ENCODE results near the gene SMCHD1. TPM values are rescaled to one million over a fixed set of nuclear protein-coding genes. Genes with fewer than 3 reads are reported as not detected.

Gene SMCHD1
- total RNA-seq, 2 experiments from 2014 or later, result 357 to 359 TPM

DNA sequence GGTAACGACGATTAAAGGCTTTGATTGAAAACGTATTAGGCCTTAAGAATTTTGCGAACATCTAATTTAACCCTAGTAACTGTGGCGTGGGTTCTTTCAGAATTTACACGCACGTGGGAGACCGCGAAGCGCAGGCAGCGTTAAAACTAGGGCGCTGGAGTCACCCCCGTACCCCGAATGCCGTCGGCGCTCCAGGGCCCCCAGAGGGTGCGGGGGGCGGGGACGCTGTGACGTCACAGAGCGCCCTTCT is 673 bp upstream of the SMCHD1 start:
- Histone ChIP-seq H3K4me3 (ENCODE audit: low read length) (peak overlapping the region; percentile 97), H3K27me3 (ENCODE audit: control insufficient read depth in 1 of 2, insufficient read depth in 2 of 2, low read length in 2 of 2) (no peaks in the 10 kb centered on the region), H3K36me3 (ENCODE audit: insufficient read depth, low read length) (no peaks in the 10 kb centered on the region), H3K4me1 (ENCODE audit: insufficient read depth, low read length) (peaks cover 19% of the 10 kb centered on the region), H3K27ac (ENCODE audit: low read depth in 1 of 2, low read length in 2 of 2) (peak overlapping the region; percentile 99), H3K9me3 (ENCODE audit: control insufficient read depth in 1 of 2, insufficient read depth in 1 of 2, low read length in 2 of 2) (no peaks in the 10 kb centered on the region)
- DNase-seq (peak; percentile 65 to 90 (median 80)), ATAC-seq (ENCODE audit: poor library complexity) (peak; percentile 46)
- H3K27ac Mint-ChIP-seq, result peak overlapping the region; percentile 89
- H3K4me1 Mint-ChIP-seq (ENCODE audit: low read depth), result peaks cover 53% of the 10 kb centered on the region
- H3K36me3 Mint-ChIP-seq (ENCODE audit: low read depth), result peaks cover 45% of the 10 kb centered on the region
- H3K27me3 Mint-ChIP-seq, result no peaks in the 10 kb centered on the region
- intact Hi-C loops (cut with DNase I, micrococcal nuclease), result loop anchor here (1.0 to 10.0 kb wide), 7 partner anchors 16 to 792 kb away; partner anchors contain the start of genes METTL4 (in 1 of the 2) and NDC80 (in 1 of the 2)
- no peaks in the 10 kb centered on the region for H3K9me3 Mint-ChIP-seq
- ChIA-PET POLR2A (interaction anchor here (0.6 to 7.7 kb wide), 31 partner anchors 13 to 949 kb away, joined by 3 to 698 read pairs (median 5); partner anchors contain the start of genes METTL4 and NDC80), CTCF (interaction anchor here (1.1 to 4.6 kb wide), 3 partner anchors 13 to 49 kb away, joined by 3 to 32 read pairs (median 5); no protein-coding TSS in a partner anchor)
- H3K4me3 Mint-ChIP-seq, result peak overlapping the region; percentile 94
- no peak for TF ChIP-seq CTCF (IDR thresholded peaks at IDR 0.05)

DNA sequence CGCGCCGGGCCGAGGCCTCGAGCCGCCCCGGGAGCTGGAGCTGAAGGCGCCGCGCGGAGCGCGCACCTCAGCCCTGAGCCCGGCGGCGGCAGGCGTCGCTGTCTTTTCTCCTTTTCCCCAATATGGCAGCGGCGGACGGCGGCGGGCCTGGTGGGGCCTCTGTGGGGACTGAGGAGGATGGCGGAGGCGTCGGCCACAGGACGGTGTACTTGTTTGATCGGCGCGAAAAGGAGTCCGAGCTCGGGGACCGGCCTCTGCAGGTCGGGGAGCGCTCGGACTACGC is 369 bp downstream of the SMCHD1 start:
- no peaks in the 10 kb centered on the region for H3K9me3 ChIP-seq (ENCODE audit: control insufficient read depth in 1 of 2, insufficient read depth in 1 of 2, low read length in 2 of 2)
- Mint-ChIP-seq H3K27ac (peak overlapping the region; percentile 89), H3K9me3 (no peaks in the 10 kb centered on the region), H3K4me1 (ENCODE audit: low read depth) (peaks cover 56% of the 10 kb centered on the region), H3K36me3 (ENCODE audit: low read depth) (peaks cover 49% of the 10 kb centered on the region), H3K27me3 (no peaks in the 10 kb centered on the region), H3K4me3 (peak overlapping the region; percentile 97)
- ChIA-PET POLR2A (interaction anchor here (0.6 to 7.7 kb wide), 49 partner anchors 9 to 606 kb away, joined by 3 to 698 read pairs (median 6); partner anchors contain the start of genes METTL4, MYL12A, MYL12B and NDC80), CTCF (interaction anchor here (0.7 to 4.6 kb wide), 6 partner anchors 9 to 85 kb away, joined by 3 to 32 read pairs (median 4); partner anchors contain the start of genes METTL4 and NDC80)
- H3K27me3 ChIP-seq (ENCODE audit: control insufficient read depth in 1 of 2, insufficient read depth in 2 of 2, low read length in 2 of 2), result no peaks in the 10 kb centered on the region
- H3K27ac ChIP-seq (ENCODE audit: low read depth in 1 of 2, low read length in 2 of 2), result peak overlapping the region; percentile 73 to 91
- no peak for TF ChIP-seq CTCF (IDR thresholded peaks at IDR 0.05)
- DNase-seq (no peak), ATAC-seq (ENCODE audit: poor library complexity) (peak; percentile 22)
- H3K36me3 ChIP-seq (ENCODE audit: insufficient read depth, low read length), result peaks cover 5% of the 10 kb centered on the region
- peaks cover 27% of the 10 kb centered on the region for H3K4me1 ChIP-seq (ENCODE audit: insufficient read depth, low read length)
- peak overlapping the region; percentile 97 for H3K4me3 ChIP-seq (ENCODE audit: low read length)
- intact Hi-C loops (cut with DNase I, micrococcal nuclease), result loop anchor here (1.0 to 10.0 kb wide), 8 partner anchors 20 to 791 kb away; partner anchors contain the start of genes METTL4 (in 2 of the 2) and NDC80 (in 2 of the 2)

GRCh38 chr18:2656237-2656980 is 883 bp downstream of the SMCHD1 start:
- TF ChIP-seq CTCF (IDR thresholded peaks at IDR 0.05), result no peak
- Mint-ChIP-seq H3K4me1 (ENCODE audit: low read depth) (peaks cover 54% of the 10 kb centered on the region), H3K27ac (peak overlapping the region; percentile 89), H3K27me3 (no peaks in the 10 kb centered on the region), H3K36me3 (ENCODE audit: low read depth) (peaks cover 54% of the 10 kb centered on the region), H3K4me3 (peak overlapping the region; percentile 97), H3K9me3 (no peaks in the 10 kb centered on the region)
- DNase-seq (peak; percentile 17 to 81 (median 35)), ATAC-seq (ENCODE audit: poor library complexity) (peak; percentile 21)
- CTCF ChIA-PET, result interaction anchor here (0.7 to 4.6 kb wide), 5 partner anchors 8 to 86 kb away, joined by 3 to 32 read pairs (median 5); partner anchors contain the start of genes METTL4 and NDC80
- peak overlapping the region; percentile 97 for H3K4me3 ChIP-seq (ENCODE audit: low read length)
- POLR2A ChIA-PET, result interaction anchor here (0.6 to 7.7 kb wide), 57 partner anchors 9 to 949 kb away, joined by 3 to 698 read pairs (median 5); partner anchors contain the start of genes METTL4, MYL12A, MYL12B and NDC80
- H3K27ac ChIP-seq (ENCODE audit: low read depth in 1 of 2, low read length in 2 of 2), result peak overlapping the region; percentile 73 to 91
- H3K27me3 ChIP-seq (ENCODE audit: control insufficient read depth in 1 of 2, insufficient read depth in 2 of 2, low read length in 2 of 2), result no peaks in the 10 kb centered on the region
- no peaks in the 10 kb centered on the region for H3K9me3 ChIP-seq (ENCODE audit: control insufficient read depth in 1 of 2, insufficient read depth in 1 of 2, low read length in 2 of 2)
- intact Hi-C loops (cut with DNase I, micrococcal nuclease), result loop anchor here (1.0 to 10.0 kb wide), 6 partner anchors 26 to 791 kb away; partner anchors contain the start of genes METTL4 (in 1 of the 2) and NDC80 (in 1 of the 2)
- H3K4me1 ChIP-seq (ENCODE audit: insufficient read depth, low read length), result peaks cover 27% of the 10 kb centered on the region
- H3K36me3 ChIP-seq (ENCODE audit: insufficient read depth, low read length), result peaks cover 8% of the 10 kb centered on the region
